Trophoblast cell (in vitro differentiated cells and primary cell): ENCODE measurements around the gene RMDN2.
"Not testable (repeated sequence)": the region's sequence is repeated elsewhere in the genome, so short reads cannot be mapped to it uniquely, and the experiment has no call there.

Experiments
- DNase-seq, 2 donors: peaks; one replicate each; pipeline ENCODE4 v3.0.0-alpha.2; 2016
- H2AFZ ChIP-seq: 2 replicates; pipeline ENCODE4 v1.6.1; 2013; ENCODE audit warnings: low read length, moderate library complexity, mild to moderate bottlenecking; ENCODE audit not compliant: insufficient read depth, poor library complexity
- H2AK5ac ChIP-seq: 2 replicates; pipeline ENCODE4 v1.6.1; 2013; ENCODE audit warnings: mild to moderate bottlenecking, low read length
- H2BK120ac ChIP-seq: 2 replicates; pipeline ENCODE4 v1.6.1; 2013; ENCODE audit warnings: low read length, mild to moderate bottlenecking, moderate library complexity; ENCODE audit not compliant: insufficient read depth, poor library complexity
- H2BK12ac ChIP-seq: 2 replicates; pipeline ENCODE4 v1.6.1; 2013; ENCODE audit warnings: mild to moderate bottlenecking, low read length, moderate library complexity
- H2BK5ac ChIP-seq: 2 replicates; pipeline ENCODE4 v1.6.1; 2013; ENCODE audit warnings: low read length, low read depth, moderate library complexity, mild to moderate bottlenecking; ENCODE audit not compliant: poor library complexity
- H3K14ac ChIP-seq: 2 replicates; pipeline ENCODE4 v1.6.1; 2013; ENCODE audit warnings: mild to moderate bottlenecking, low read length
- H3K18ac ChIP-seq: 2 replicates; pipeline ENCODE4 v1.6.1; 2013; ENCODE audit warnings: mild to moderate bottlenecking, low read length
- H3K23ac ChIP-seq: 2 replicates; pipeline ENCODE4 v1.6.1; 2013; ENCODE audit warnings: low read length
- H3K27ac ChIP-seq: 2 replicates; pipeline ENCODE4 v1.5.1; 2013; ENCODE audit warnings: low read depth, mild to moderate bottlenecking, inconsistent platforms, low read length, moderate library complexity
- H3K27me3 ChIP-seq: 2 replicates; pipeline ENCODE4 v1.6.1; 2013; ENCODE audit warnings: inconsistent platforms, mild to moderate bottlenecking, low read length, moderate library complexity; ENCODE audit not compliant: insufficient read depth
- H3K36me3 ChIP-seq, 2 experiments: 1 replicate in 1 of 2; 2 replicates in 1 of 2; pipeline ENCODE4 v1.6.1; 2013; ENCODE audit warnings: low read length in 2 of 2, mild to moderate bottlenecking in 2 of 2, moderate library complexity in 1 of 2; ENCODE audit not compliant: insufficient read depth in 2 of 2, control insufficient read depth in 1 of 2
- H3K4ac ChIP-seq: 2 replicates; pipeline ENCODE4 v1.6.1; 2013; ENCODE audit warnings: low read depth, mild to moderate bottlenecking, low read length, moderate library complexity
- H3K4me1 ChIP-seq, 2 experiments: 1 replicate in 1 of 2; 2 replicates in 1 of 2; pipeline ENCODE4 v1.6.1; 2013; ENCODE audit warnings: low read length in 2 of 2, mild to moderate bottlenecking in 2 of 2, moderate library complexity in 1 of 2; ENCODE audit not compliant: insufficient read depth in 2 of 2, control insufficient read depth in 1 of 2
- H3K4me2 ChIP-seq: 2 replicates; pipeline ENCODE4 v1.6.1; 2013; ENCODE audit warnings: inconsistent platforms, mild to moderate bottlenecking, low read length, moderate library complexity
- H3K4me3 ChIP-seq: 2 replicates; pipeline ENCODE4 v1.5.1; 2013; ENCODE audit warnings: mild to moderate bottlenecking, low read depth, low read length, inconsistent platforms
- H3K79me1 ChIP-seq: one replicate; pipeline ENCODE4 v1.6.1; 2013; ENCODE audit warnings: low read length
- H3K79me2 ChIP-seq: 2 replicates; pipeline ENCODE4 v1.6.1; 2013; ENCODE audit warnings: low read length, mild to moderate bottlenecking; ENCODE audit not compliant: control insufficient read depth, insufficient read depth, poor library complexity
- H3K9ac ChIP-seq: 2 replicates; pipeline ENCODE4 v1.6.1; 2013; ENCODE audit warnings: mild to moderate bottlenecking, low read length
- H3K9me3 ChIP-seq: 2 replicates; pipeline ENCODE4 v1.6.1; 2013; ENCODE audit warnings: low read depth, mild to moderate bottlenecking, control low read depth, inconsistent platforms, low read length; ENCODE audit not compliant: insufficient read depth
- H4K12ac ChIP-seq: 2 replicates; pipeline ENCODE4 v1.6.1; 2013; ENCODE audit warnings: low read depth, mild to moderate bottlenecking, low read length, moderate library complexity
- H4K8ac ChIP-seq: 2 replicates; pipeline ENCODE4 v1.6.1; 2013; ENCODE audit warnings: low read depth, mild to moderate bottlenecking, low read length, moderate library complexity
- H4K91ac ChIP-seq: one replicate; pipeline ENCODE4 v1.6.1; 2013; ENCODE audit warnings: low read depth, mild to moderate bottlenecking, low read length, moderate library complexity
- WGBS: extraction: QIAGEN DNeasy Blood & Tissue Kit; methylation state at CpG from one replicate; pipeline ENCODE4 v1.1.7; 2013; ENCODE audit warnings: missing lambda C conversion rate; ENCODE audit not compliant: insufficient read length, insufficient coverage; ENCODE audit errors: extremely low coverage; 5-methylcytosine and 5-hydroxymethylcytosine counted together

Gene RMDN2

GRCh38 chr2:37993143-37993542, 68.1 kb downstream of the RMDN2 start:
- Histone ChIP-seq H3K9me3 (no peaks in the 10 kb centered on the region), H3K4me2 (no peak overlapping the region), H3K27ac (no peak overlapping the region), H3K79me1 (no peaks in the 10 kb centered on the region), H2BK12ac (no peak overlapping the region), H3K18ac (no peak overlapping the region), H3K23ac (no peak overlapping the region), H3K14ac (no peak overlapping the region), H2BK5ac (no peak overlapping the region), H3K9ac (no peak overlapping the region), H3K36me3 (peaks cover 0 to 1% of the 10 kb centered on the region in 2 experiments), H4K8ac (no peak overlapping the region), H3K27me3 (no peaks in the 10 kb centered on the region), H4K91ac (no peak overlapping the region), H3K4me3 (no peak overlapping the region), H2AFZ (no peak overlapping the region), H3K4ac (no peak overlapping the region), H4K12ac (no peak overlapping the region), H2AK5ac (no peak overlapping the region), H2BK120ac (no peak overlapping the region), H3K4me1 (no peaks in the 10 kb centered on the region), H3K79me2 (no peaks in the 10 kb centered on the region)
- peak in 1 of 2 donors; percentile 54 for DNase-seq
- WGBS, result no CpG with 5 or more reads among the region's 3 CpGs

DNA sequence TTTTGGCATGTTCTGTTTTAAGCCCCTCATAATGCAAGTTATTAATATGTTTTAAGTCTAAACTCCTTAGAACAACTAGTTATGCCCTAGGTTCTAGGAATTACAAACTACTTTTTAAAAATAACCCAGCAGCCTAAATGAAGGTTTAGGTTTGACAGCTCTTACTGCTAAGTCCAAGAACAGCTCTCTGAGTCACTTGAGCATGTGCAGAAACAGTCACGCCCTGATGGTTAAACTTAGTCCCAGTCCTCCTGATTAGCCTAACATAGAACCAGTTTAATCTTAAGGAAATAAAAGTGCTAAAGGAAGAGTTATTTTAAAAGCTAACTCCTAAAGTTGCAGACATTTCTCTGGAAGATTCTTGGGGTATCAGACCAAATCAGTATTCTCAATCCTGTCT, 72.5 kb downstream of the RMDN2 start:
- no peak overlapping the region for H3K23ac ChIP-seq
- H3K4me1 ChIP-seq, result no peaks in the 10 kb centered on the region
- no peaks in the 10 kb centered on the region for H3K27me3 ChIP-seq
- H2BK5ac ChIP-seq, result no peak overlapping the region
- H3K4me2 ChIP-seq, result no peak overlapping the region
- H4K12ac ChIP-seq, result no peak overlapping the region
- DNase-seq, result no peak
- H3K4ac ChIP-seq, result no peak overlapping the region
- no peak overlapping the region for H4K91ac ChIP-seq
- no peak overlapping the region for H4K8ac ChIP-seq
- no peaks in the 10 kb centered on the region for H3K79me2 ChIP-seq
- H2BK120ac ChIP-seq, result no peak overlapping the region
- no peak overlapping the region for H2AFZ ChIP-seq
- H3K79me1 ChIP-seq, result no peaks in the 10 kb centered on the region
- no peak overlapping the region for H2AK5ac ChIP-seq
- H3K14ac ChIP-seq, result no peak overlapping the region
- no peak overlapping the region for H3K9ac ChIP-seq
- no peak overlapping the region for H3K27ac ChIP-seq
- H2BK12ac ChIP-seq, result no peak overlapping the region
- no peak overlapping the region for H3K4me3 ChIP-seq
- WGBS, result no CpG with 5 or more reads among the region's 1 CpG
- H3K9me3 ChIP-seq, result no peaks in the 10 kb centered on the region
- peaks cover 0 to 2% of the 10 kb centered on the region in 2 experiments for H3K36me3 ChIP-seq
- no peak overlapping the region for H3K18ac ChIP-seq

- Histone ChIP-seq H3K23ac (no peak overlapping the region), H2BK12ac (no peak overlapping the region), H3K79me1 (no peaks in the 10 kb centered on the region), H2AK5ac (no peak overlapping the region), H2AFZ (no peak overlapping the region), H3K9me3 (no peaks in the 10 kb centered on the region), H3K27me3 (no peaks in the 10 kb centered on the region), H3K4me1 (no peaks in the 10 kb centered on the region), H3K4me3 (no peak overlapping the region), H3K9ac (no peak overlapping the region), H3K18ac (no peak overlapping the region), H2BK5ac (no peak overlapping the region), H3K27ac (no peak overlapping the region), H3K4ac (no peak overlapping the region), H3K36me3 (peaks cover 0 to 2% of the 10 kb centered on the region in 2 experiments), H4K12ac (no peak overlapping the region), H4K8ac (no peak overlapping the region), H3K4me2 (no peak overlapping the region), H3K79me2 (no peaks in the 10 kb centered on the region), H3K14ac (no peak overlapping the region), H2BK120ac (no peak overlapping the region), H4K91ac (no peak overlapping the region)
- WGBS, result no CpG with 5 or more reads among the region's 1 CpG
- no peak for DNase-seq
These were observed 75.6 kb downstream of the RMDN2 start for GRCh38 chr2:38000485-38001222.

DNA sequence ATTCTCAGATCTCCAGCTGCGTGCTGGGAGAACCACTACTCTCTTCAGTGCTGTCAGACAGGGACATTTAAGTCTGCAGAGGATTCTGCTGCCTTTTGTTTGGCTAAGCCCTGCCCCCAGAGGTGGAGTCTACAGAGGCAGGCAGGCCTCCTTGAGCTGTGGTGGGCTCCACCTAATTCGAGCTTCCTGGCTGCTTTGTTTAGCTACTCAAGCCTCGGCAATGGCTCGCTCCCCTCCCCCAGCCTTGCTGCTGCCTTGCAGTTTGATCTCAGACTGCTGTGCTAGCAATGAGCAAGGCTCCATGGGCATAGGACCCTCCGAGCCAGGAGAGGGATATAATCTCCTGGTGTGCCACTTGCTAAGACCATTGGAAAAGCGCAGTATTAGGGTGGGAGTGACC, 85.1 kb downstream of the RMDN2 start:
- not testable (repeated sequence) for H2AK5ac ChIP-seq, DNase-seq, H3K36me3 ChIP-seq, H3K4me2 ChIP-seq, H3K18ac ChIP-seq, H3K23ac ChIP-seq, H4K91ac ChIP-seq, H4K8ac ChIP-seq, H3K4ac ChIP-seq, H2BK120ac ChIP-seq, H3K27ac ChIP-seq, H3K79me2 ChIP-seq, H3K14ac ChIP-seq, H3K9me3 ChIP-seq, H3K4me3 ChIP-seq, H2BK12ac ChIP-seq, H2BK5ac ChIP-seq, H4K12ac ChIP-seq, H3K4me1 ChIP-seq, H3K27me3 ChIP-seq, H3K79me1 ChIP-seq, H2AFZ ChIP-seq, H3K9ac ChIP-seq
- no CpG with 5 or more reads among the region's 6 CpGs for WGBS
